Lower leg skin (tissue), 3 donors: ENCODE measurements around the gene RBM47.

ENCODE experiments used
- CTCF ChIP-seq, 3 donors: fragments of 450-650 bp; IDR thresholded peaks; one replicate each; pipeline ENCODE4 v1.5.1; 2016; ENCODE audit warnings: antibody characterized with exemption in 3 of 3, mild to moderate bottlenecking in 3 of 3, moderate library complexity in 2 of 3
- POLR2A ChIP-seq, 2 donors: fragments of 450-650 bp; IDR thresholded peaks; one replicate each; pipeline ENCODE4 v1.6.1; 2016 to 2017; ENCODE audit warnings: antibody characterized with exemption in 2 of 2, mild to moderate bottlenecking in 1 of 2, moderate library complexity in 1 of 2

- no peak for TF ChIP-seq CTCF (IDR thresholded peaks at IDR 0.05)
- no peak for TF ChIP-seq POLR2A (IDR thresholded peaks at IDR 0.05)
Measured at GRCh38 chr4:40546969-40547788, 82.5 kb downstream of the RBM47 start.
